HEK293 (cell line): ENCODE results near the gene CTAG2.

ENCODE experiments used
- CTCF ChIA-PET: fragments of 350-600 bp; formaldehyde crosslinking; extraction: SDS; loops from one replicate; lab custom pipeline; 2021; ENCODE audit warnings: antibody characterized with exemption; lab: Yijun Ruan, JAX
- POLR2A ChIA-PET: fragments of 300-600 bp; formaldehyde crosslinking; extraction: SDS; loops from one replicate; lab custom pipeline; 2020; ENCODE audit warnings: antibody characterized with exemption, inconsistent platforms; lab: Yijun Ruan, JAX
- H3K27ac ChIP-seq: fragments of 200-500 bp; sonication (Bioruptor generic); 2 replicates; pipeline ENCODE4 v1.5.1; 2014; ENCODE audit warnings: low read depth, low read length, control low read depth, inconsistent platforms; ENCODE audit errors: extremely low read depth
- H3K36me3 ChIP-seq, 2 experiments: fragments of 200-500 bp in 1 of 2; sonication (Bioruptor generic) in 1 of 2; 1 replicate in 1 of 2; 2 replicates in 1 of 2; pipeline ENCODE4 v1.5.1; 2014 to 2017; ENCODE audit warnings: inconsistent platforms in 2 of 2, low read length in 2 of 2; ENCODE audit not compliant: control insufficient read depth in 2 of 2, insufficient read depth in 1 of 2
- H3K4me1 ChIP-seq: fragments of 200-500 bp; sonication (Bioruptor generic); 2 replicates; pipeline ENCODE4 v1.5.1; 2014; ENCODE audit warnings: mild to moderate bottlenecking, low read length, inconsistent platforms; ENCODE audit not compliant: control insufficient read depth, insufficient read depth
- H3K4me3 ChIP-seq: 2 replicates; pipeline ENCODE4 v1.5.1; 2011; ENCODE audit warnings: low read depth, mild to moderate bottlenecking, control low read depth, low read length, moderate library complexity
- H3K9me3 ChIP-seq: fragments of 200-500 bp; sonication (Bioruptor generic); 2 replicates; pipeline ENCODE4 v1.5.1; 2014; ENCODE audit warnings: low read depth, low read length, inconsistent platforms; ENCODE audit not compliant: control insufficient read depth, insufficient read depth
- GLIS2 ChIP-seq: fragments of 450-650 bp; formaldehyde crosslinking; IDR thresholded peaks from 2 replicates; pipeline ENCODE4 v1.5.1; 2016; ENCODE audit warnings: missing biosample characterization, missing genetic modification characterization
- KLF10 ChIP-seq: fragments of 450-650 bp; IDR thresholded peaks from 2 replicates; pipeline ENCODE4 v1.5.1; 2018; ENCODE audit warnings: missing biosample characterization, mild to moderate bottlenecking, missing genetic modification characterization
- PATZ1 ChIP-seq: fragments of 450-650 bp; formaldehyde crosslinking; IDR thresholded peaks from 2 replicates; pipeline ENCODE4 v1.5.1; 2016; ENCODE audit warnings: missing biosample characterization, missing genetic modification characterization
- PRDM10 ChIP-seq: fragments of 450-650 bp; formaldehyde crosslinking; IDR thresholded peaks from 2 replicates; pipeline ENCODE4 v1.5.1; 2016; ENCODE audit warnings: missing biosample characterization, missing genetic modification characterization
- ZBTB10 ChIP-seq: fragments of 450-650 bp; formaldehyde crosslinking; IDR thresholded peaks from 2 replicates; pipeline ENCODE4 v1.5.1; 2016; ENCODE audit warnings: missing biosample characterization, missing genetic modification characterization
- ZBTB11 ChIP-seq: fragments of 450-650 bp; formaldehyde crosslinking; conservative IDR thresholded peaks from 2 replicates; pipeline ENCODE4 v1.5.1; 2016; ENCODE audit warnings: low read depth, missing biosample characterization, missing genetic modification characterization
- ZBTB6 ChIP-seq: fragments of 450-650 bp; formaldehyde crosslinking; IDR thresholded peaks from 2 replicates; pipeline ENCODE4 v1.5.1; 2017; ENCODE audit warnings: missing biosample characterization, missing genetic modification characterization
- ZNF10 ChIP-seq: fragments of 450-650 bp; formaldehyde crosslinking; IDR thresholded peaks from 2 replicates; pipeline ENCODE4 v1.5.1; 2017; ENCODE audit warnings: missing biosample characterization, missing genetic modification characterization
- ZNF148 ChIP-seq: fragments of 450-650 bp; formaldehyde crosslinking; IDR thresholded peaks from 2 replicates; pipeline ENCODE4 v1.5.0; 2017; ENCODE audit warnings: missing biosample characterization, missing genetic modification characterization, borderline replicate concordance
- ZNF16 ChIP-seq: fragments of 450-650 bp; formaldehyde crosslinking; IDR thresholded peaks from 2 replicates; pipeline ENCODE4 v1.5.1; 2016; ENCODE audit warnings: low read depth, missing biosample characterization, missing genetic modification characterization
- ZNF19 ChIP-seq: fragments of 450-650 bp; formaldehyde crosslinking; IDR thresholded peaks from 2 replicates; pipeline ENCODE4; 2016; ENCODE audit warnings: missing biosample characterization, missing genetic modification characterization, low read depth
- ZNF211 ChIP-seq: fragments of 450-650 bp; formaldehyde crosslinking; IDR thresholded peaks from 2 replicates; pipeline ENCODE4 v1.5.1; 2016; ENCODE audit warnings: low read depth, missing biosample characterization, missing genetic modification characterization
- ZNF324 ChIP-seq: fragments of 450-650 bp; formaldehyde crosslinking; IDR thresholded peaks from 2 replicates; pipeline ENCODE4 v1.5.1; 2016; ENCODE audit warnings: missing biosample characterization, missing genetic modification characterization
- ZNF404 ChIP-seq: fragments of 450-650 bp; formaldehyde crosslinking; IDR thresholded peaks from 2 replicates; pipeline ENCODE4 v1.5.1; 2017; ENCODE audit warnings: missing biosample characterization, missing genetic modification characterization
- ZNF596 ChIP-seq: fragments of 450-650 bp; IDR thresholded peaks from 2 replicates; pipeline ENCODE4 v1.5.0; 2018; ENCODE audit warnings: missing biosample characterization, mild to moderate bottlenecking, missing genetic modification characterization, moderate library complexity
- ZNF664 ChIP-seq: fragments of 450-650 bp; formaldehyde crosslinking; IDR thresholded peaks from 2 replicates; pipeline ENCODE4 v1.5.1; 2016; ENCODE audit warnings: missing biosample characterization, missing genetic modification characterization
- ZNF76 ChIP-seq: fragments of 450-650 bp; formaldehyde crosslinking; IDR thresholded peaks from 2 replicates; pipeline ENCODE4; 2016; ENCODE audit warnings: low read depth, missing biosample characterization, missing genetic modification characterization, borderline replicate concordance
- ZSCAN16 ChIP-seq: fragments of 450-650 bp; formaldehyde crosslinking; IDR thresholded peaks from 2 replicates; pipeline ENCODE4 v1.5.1; 2016; ENCODE audit warnings: missing biosample characterization, missing genetic modification characterization

The CTAG2 gene

GRCh38 chrX:154602766-154603437 lies 50.5 kb downstream of the CTAG2 start:
- POLR2A ChIA-PET, result no interaction called here
- Histone ChIP-seq H3K9me3 (no peaks in the 10 kb centered on the region), H3K4me1 (no peaks in the 10 kb centered on the region), H3K4me3 (no peak overlapping the region)
- TF ChIP-seq ZNF19 (no peak), ZBTB6 (tag by site-specific recombination) (no peak), ZNF76 (no peak), ZNF211 (tag by site-specific recombination) (no peak), ZSCAN16 (tag by site-specific recombination) (no peak), ZNF10 (no peak), ZNF148 (tag by site-specific recombination) (no peak), ZNF16 (tag by site-specific recombination) (no peak), ZBTB10 (tag by site-specific recombination) (no peak)
- TF ChIP-seq, all 188 proteins: peak for 0
- CTCF ChIA-PET, result interaction anchor here (0.7 to 1.6 kb wide), 4 partner anchors 10 to 136 kb away, joined by 3 to 8 read pairs (median 4); no protein-coding TSS in a partner anchor
- no peaks in the 10 kb centered on the region for H3K36me3 ChIP-seq
- H3K27ac ChIP-seq, result no peak overlapping the region

GRCh38 chrX:154602226-154602625 lies 51.2 kb downstream of the CTAG2 start:
- no peaks in the 10 kb centered on the region for H3K36me3 ChIP-seq
- ChIA-PET CTCF (interaction anchor here (0.8 to 1.6 kb wide), 3 partner anchors 9 to 137 kb away, joined by 3 to 8 read pairs (median 3); no protein-coding TSS in a partner anchor), POLR2A (no interaction called here)
- H3K27ac ChIP-seq, result no peak overlapping the region
- H3K4me3 ChIP-seq, result no peak overlapping the region
- H3K4me1 ChIP-seq, result no peaks in the 10 kb centered on the region
- H3K9me3 ChIP-seq, result no peaks in the 10 kb centered on the region
- TF ChIP-seq PATZ1 (tag by site-specific recombination) (no peak), ZNF19 (no peak), GLIS2 (no peak), PRDM10 (no peak), KLF10 (tag by site-specific recombination) (no peak), ZNF664 (tag by site-specific recombination) (no peak), ZBTB11 (no peak), ZNF596 (tag by site-specific recombination) (no peak), ZNF404 (no peak), ZNF324 (tag by site-specific recombination) (no peak)
